Fibroblast of lung (primary cell): ENCODE results near the gene U2AF1L4. TPM values are rescaled to one million over a fixed set of nuclear protein-coding genes. Genes with fewer than 3 reads are reported as not detected.

ENCODE experiments used
- DNase-seq, 2 donors: peaks; one replicate each; pipeline versions ENCODE4 v3.0.0 to v3.0.0-alpha.2; 2010; ENCODE audit warnings: low read depth in 2 of 2
- H2AFZ ChIP-seq: 2 replicates; pipeline ENCODE4 v1.5.1; 2012; ENCODE audit warnings: low read length, control low read depth, inconsistent platforms
- H3K27ac ChIP-seq: 2 replicates; pipeline ENCODE4 v1.5.1; 2011; ENCODE audit warnings: low read length, control low read depth; ENCODE audit not compliant: insufficient read depth
- H3K27me3 ChIP-seq: 2 replicates; pipeline ENCODE4 v1.5.1; 2011; ENCODE audit warnings: mild to moderate bottlenecking, low read length; ENCODE audit not compliant: control insufficient read depth, insufficient read depth
- H3K36me3 ChIP-seq: 2 replicates; pipeline ENCODE4 v1.5.1; 2011; ENCODE audit warnings: low read length; ENCODE audit not compliant: control insufficient read depth, insufficient read depth
- H3K4me1 ChIP-seq: 2 replicates; pipeline ENCODE4 v1.5.1; 2011; ENCODE audit warnings: low read length; ENCODE audit not compliant: control insufficient read depth, insufficient read depth; ENCODE audit errors: extremely low read depth
- H3K4me2 ChIP-seq: 2 replicates; pipeline ENCODE4 v1.5.1; 2011; ENCODE audit warnings: low read length, control low read depth; ENCODE audit not compliant: insufficient read depth; ENCODE audit errors: extremely low read depth
- H3K4me3 ChIP-seq, 4 experiments: fragments of 200-600 bp in 1 of 4; sonication (generic) in 1 of 4; replicated peaks in 1 of 4; 2 replicates each; pipeline ENCODE4 v1.5.1; 2011 to 2016; ENCODE audit warnings: low read length in 4 of 4, low read depth in 3 of 4, mild to moderate bottlenecking in 3 of 4, control low read depth in 2 of 4, inconsistent platforms in 1 of 4, mixed read lengths in 1 of 4; ENCODE audit not compliant: insufficient read depth in 1 of 4; ENCODE audit errors: control extremely low read depth in 1 of 4
- H3K79me2 ChIP-seq: 2 replicates; pipeline ENCODE4 v1.5.1; 2012; ENCODE audit warnings: mild to moderate bottlenecking, low read length, inconsistent platforms; ENCODE audit not compliant: control insufficient read depth, insufficient read depth
- H3K9ac ChIP-seq: 2 replicates; pipeline ENCODE4 v1.5.1; 2011; ENCODE audit warnings: mild to moderate bottlenecking, low read length, control low read depth; ENCODE audit not compliant: insufficient read depth
- H3K9me3 ChIP-seq: 2 replicates; pipeline ENCODE4 v1.5.1; 2012; ENCODE audit warnings: low read depth, low read length; ENCODE audit not compliant: control insufficient read depth, insufficient read depth
- H4K20me1 ChIP-seq: 2 replicates; pipeline ENCODE4 v1.5.1; 2011; ENCODE audit warnings: low read length; ENCODE audit not compliant: control insufficient read depth, insufficient read depth; ENCODE audit errors: extremely low read depth
- EZH2 ChIP-seq: IDR thresholded peaks from 2 replicates; pipeline ENCODE4 v1.5.1; 2012; ENCODE audit warnings: low read length, control low read depth, mild to moderate bottlenecking; ENCODE audit errors: missing control alignments
- polyA plus RNA-seq, 2 donors: library from polyadenylated mRNA; depleted of rRNA in 1 of 2; stranded (reverse) in 1 of 2; unstranded in 1 of 2; fragments of >200 nt; gene quantifications; 2 replicates each; pipeline ENCODE4 v1.2.1, GENCODE V29; 2011 to 2012; ENCODE audit warnings: missing spikeins in 1 of 2
- total RNA-seq: library from RNA; depleted of rRNA; stranded (reverse); fragments of >200 nt; gene quantifications from 2 replicates; pipeline ENCODE4 v1.2.1, GENCODE V29; 2014
- TF ChIP-seq, protein P1 (sequence below), 2 donors: IDR thresholded peaks in 1 of 2; conservative IDR thresholded peaks in 1 of 2; 1 replicate in 1 of 2; 2 replicates in 1 of 2; pipeline ENCODE4 v1.5.1; 2011 to 2012; ENCODE audit warnings: low read length in 2 of 2, control low read depth in 1 of 2, inconsistent platforms in 1 of 2, low read depth in 1 of 2, mild to moderate bottlenecking in 1 of 2

U2AF1L4 gene
- total and polyA plus RNA-seq, 2 donors (not counting 1 experiment from before 2014, with no cell fraction given), result 9.1 to 11.9 TPM

DNA sequence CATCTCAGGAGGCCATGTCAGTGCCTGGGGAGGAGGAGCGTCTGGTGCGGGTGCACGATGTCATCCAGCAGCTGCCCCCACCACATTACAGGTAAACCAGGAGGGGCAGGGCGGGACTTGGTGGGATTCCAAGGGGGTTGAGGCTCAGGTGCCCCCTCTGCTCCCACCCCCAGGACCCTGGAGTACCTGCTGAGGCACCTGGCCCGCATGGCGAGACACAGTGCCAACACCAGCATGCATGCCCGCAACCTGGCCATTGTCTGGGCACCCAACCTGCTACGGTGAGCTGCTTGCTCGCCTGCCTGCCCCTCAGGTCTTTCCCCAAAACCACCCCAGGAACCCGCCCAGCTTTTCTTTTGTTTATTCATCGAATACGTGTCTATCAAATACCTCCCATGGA lies 37.4 kb upstream of the U2AF1L4 start:
- H3K79me2 ChIP-seq, result no peaks in the 10 kb centered on the region
- DNase-seq, result no peak
- no peak overlapping the region for H3K9ac ChIP-seq
- H3K4me1 ChIP-seq, result no peaks in the 10 kb centered on the region
- no peak overlapping the region for H3K4me2 ChIP-seq
- no peak for TF ChIP-seq EZH2
- TF ChIP-seq, protein P1, sequence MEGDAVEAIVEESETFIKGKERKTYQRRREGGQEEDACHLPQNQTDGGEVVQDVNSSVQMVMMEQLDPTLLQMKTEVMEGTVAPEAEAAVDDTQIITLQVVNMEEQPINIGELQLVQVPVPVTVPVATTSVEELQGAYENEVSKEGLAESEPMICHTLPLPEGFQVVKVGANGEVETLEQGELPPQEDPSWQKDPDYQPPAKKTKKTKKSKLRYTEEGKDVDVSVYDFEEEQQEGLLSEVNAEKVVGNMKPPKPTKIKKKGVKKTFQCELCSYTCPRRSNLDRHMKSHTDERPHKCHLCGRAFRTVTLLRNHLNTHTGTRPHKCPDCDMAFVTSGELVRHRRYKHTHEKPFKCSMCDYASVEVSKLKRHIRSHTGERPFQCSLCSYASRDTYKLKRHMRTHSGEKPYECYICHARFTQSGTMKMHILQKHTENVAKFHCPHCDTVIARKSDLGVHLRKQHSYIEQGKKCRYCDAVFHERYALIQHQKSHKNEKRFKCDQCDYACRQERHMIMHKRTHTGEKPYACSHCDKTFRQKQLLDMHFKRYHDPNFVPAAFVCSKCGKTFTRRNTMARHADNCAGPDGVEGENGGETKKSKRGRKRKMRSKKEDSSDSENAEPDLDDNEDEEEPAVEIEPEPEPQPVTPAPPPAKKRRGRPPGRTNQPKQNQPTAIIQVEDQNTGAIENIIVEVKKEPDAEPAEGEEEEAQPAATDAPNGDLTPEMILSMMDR (conservative IDR thresholded peaks at IDR 0.05 in 1 of 2, IDR thresholded peaks at IDR 0.05 in 1 of 2; ENCODE audit: low read depth in 1 of 2, low read length in 2 of 2), result no peak
- no peaks in the 10 kb centered on the region for H4K20me1 ChIP-seq
- H3K36me3 ChIP-seq, result peaks cover 10% of the 10 kb centered on the region
- no peaks in the 10 kb centered on the region for H3K27me3 ChIP-seq
- H3K4me3 ChIP-seq, result no peak overlapping the region
- H3K9me3 ChIP-seq, result no peaks in the 10 kb centered on the region
- H2AFZ ChIP-seq, result no peak overlapping the region
- H3K27ac ChIP-seq, result no peak overlapping the region

DNA sequence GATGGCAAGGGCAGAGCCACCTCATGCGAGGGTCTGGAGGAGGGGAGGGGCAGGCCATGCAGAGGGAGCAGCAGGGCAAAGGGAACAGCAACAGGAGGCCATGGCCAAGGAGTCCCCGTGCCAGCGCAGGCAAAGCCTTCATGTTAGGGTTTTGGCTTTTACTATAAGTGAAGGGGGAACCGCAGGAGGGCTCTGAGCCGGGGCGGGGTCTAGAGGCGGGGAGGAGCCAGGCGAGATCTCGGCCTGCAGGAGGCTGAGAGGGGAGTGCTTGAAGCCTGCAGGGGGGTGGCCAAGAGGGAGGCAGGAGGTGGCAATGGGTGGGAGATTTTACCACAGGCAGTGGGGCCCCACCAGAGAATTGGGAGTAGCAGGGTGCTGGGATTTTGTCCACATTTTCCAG lies 36.4 kb upstream of the U2AF1L4 start:
- H3K4me3 ChIP-seq, result no peak overlapping the region
- no peak overlapping the region for H3K27ac ChIP-seq
- TF ChIP-seq, protein P1 (conservative IDR thresholded peaks at IDR 0.05 in 1 of 2, IDR thresholded peaks at IDR 0.05 in 1 of 2; ENCODE audit: low read depth in 1 of 2, low read length in 2 of 2), result no peak
- TF ChIP-seq EZH2, result no peak
- H3K27me3 ChIP-seq, result no peaks in the 10 kb centered on the region
- H3K9me3 ChIP-seq, result no peaks in the 10 kb centered on the region
- H3K4me2 ChIP-seq, result no peak overlapping the region
- peaks cover 10% of the 10 kb centered on the region for H3K36me3 ChIP-seq
- H4K20me1 ChIP-seq, result no peaks in the 10 kb centered on the region
- H3K9ac ChIP-seq, result no peak overlapping the region
- H3K4me1 ChIP-seq, result no peaks in the 10 kb centered on the region
- DNase-seq, result no peak
- H3K79me2 ChIP-seq, result no peaks in the 10 kb centered on the region
- no peak overlapping the region for H2AFZ ChIP-seq

- H3K4me1 ChIP-seq, result peaks cover 4% of the 10 kb centered on the region
These were observed 35.5 kb upstream of the U2AF1L4 start for GRCh38 chr19:35780717-35781116.

More at GRCh38 chr19:35780717-35781116, 35.5 kb upstream of the U2AF1L4 start:
- Histone ChIP-seq H3K9ac (no peak overlapping the region), H3K9me3 (no peaks in the 10 kb centered on the region), H3K27me3 (no peaks in the 10 kb centered on the region), H3K79me2 (peaks cover 3% of the 10 kb centered on the region), H2AFZ (no peak overlapping the region), H3K4me2 (no peak overlapping the region), H3K36me3 (peaks cover 10% of the 10 kb centered on the region), H4K20me1 (no peaks in the 10 kb centered on the region), H3K27ac (no peak overlapping the region), H3K4me3 (no peak overlapping the region)
- no peak for TF ChIP-seq EZH2
- TF ChIP-seq, protein P1 (conservative IDR thresholded peaks at IDR 0.05 in 1 of 2, IDR thresholded peaks at IDR 0.05 in 1 of 2; ENCODE audit: low read depth in 1 of 2, low read length in 2 of 2), result no peak
- DNase-seq, result no peak
